Central memory CD4-positive, alpha-beta T cell (primary cell): ENCODE results near the gene ITGAD.
"Not testable (repeated sequence)": the region's sequence is repeated elsewhere in the genome, so short reads cannot be mapped to it uniquely, and the experiment has no call there.

Experiments used
- DNase-seq: peaks from one replicate; pipeline ENCODE4 v3.0.0; 2022

The ITGAD gene

DNA sequence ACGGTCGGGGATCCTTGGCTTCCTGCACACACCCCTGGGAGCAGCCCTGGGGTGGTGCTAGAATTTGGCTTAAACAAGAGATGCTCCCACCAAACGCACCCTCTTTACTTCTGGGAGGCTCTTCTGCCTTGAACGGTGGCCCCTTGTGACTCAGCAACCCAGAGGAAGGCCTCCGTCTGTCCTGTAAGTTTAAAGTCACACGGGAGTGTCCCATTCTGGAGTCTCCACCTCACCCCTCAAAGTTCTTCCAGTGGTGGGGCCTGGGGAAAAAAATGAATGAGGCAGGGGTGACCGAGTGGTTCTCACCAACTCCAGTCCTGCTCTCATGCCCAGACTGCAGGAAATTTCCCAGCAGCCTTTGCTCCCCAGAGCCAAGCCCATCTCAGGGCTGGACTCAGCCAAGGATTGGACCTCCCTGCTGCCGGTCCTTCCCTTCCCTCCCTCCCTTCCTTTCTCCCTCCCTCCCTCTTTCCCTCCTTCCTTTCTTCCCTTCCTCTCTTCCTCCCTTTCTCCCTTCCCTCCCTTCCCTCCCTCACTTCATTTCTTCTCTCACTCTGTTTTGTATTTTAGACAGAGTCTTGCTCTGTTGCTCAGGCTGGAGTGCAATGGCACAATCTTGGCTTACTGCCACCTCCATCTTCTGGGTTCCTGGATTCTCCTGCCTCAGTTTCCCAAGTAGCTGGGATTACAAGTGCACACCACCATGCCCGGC, 11.4 kb downstream of the ITGAD start:
- DNase-seq = no peak

DNA sequence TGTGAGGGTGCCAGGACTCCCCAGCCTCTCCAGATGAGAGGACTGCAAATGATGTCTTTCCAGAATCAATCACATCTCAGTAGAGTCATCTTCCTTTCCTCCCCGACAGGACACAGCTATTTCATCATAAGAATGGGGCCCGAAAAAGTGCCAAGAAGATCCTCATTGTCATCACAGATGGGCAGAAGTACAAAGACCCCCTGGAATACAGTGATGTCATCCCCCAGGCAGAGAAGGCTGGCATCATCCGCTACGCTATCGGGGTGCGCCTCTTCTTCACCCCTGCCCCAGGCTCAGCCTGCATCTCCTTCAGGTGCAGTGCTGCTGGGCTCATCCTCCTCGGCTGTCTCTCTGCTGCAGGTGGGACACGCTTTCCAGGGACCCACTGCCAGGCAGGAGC, 14.3 kb downstream of the ITGAD start:
- no peak for DNase-seq

DNA sequence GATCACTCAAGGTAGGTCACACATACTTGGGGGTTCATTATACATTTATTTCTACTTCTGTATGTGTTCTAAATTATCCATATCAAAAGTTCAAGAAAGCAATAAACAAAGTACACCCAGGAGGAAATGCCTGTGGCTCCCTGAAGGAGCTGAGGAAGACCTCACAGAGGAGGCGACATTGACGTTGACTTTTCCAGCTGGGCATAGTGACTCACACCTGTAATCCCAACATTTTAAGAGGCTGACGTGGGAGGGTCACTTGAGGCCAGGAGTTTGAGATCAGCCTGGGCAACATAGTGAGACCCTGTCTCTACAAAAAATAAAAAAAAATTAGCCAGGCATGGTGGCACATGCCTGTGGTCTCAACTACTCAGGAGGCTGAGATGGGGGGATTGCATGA, 16.3 kb downstream of the ITGAD start:
- DNase-seq = no peak

DNA sequence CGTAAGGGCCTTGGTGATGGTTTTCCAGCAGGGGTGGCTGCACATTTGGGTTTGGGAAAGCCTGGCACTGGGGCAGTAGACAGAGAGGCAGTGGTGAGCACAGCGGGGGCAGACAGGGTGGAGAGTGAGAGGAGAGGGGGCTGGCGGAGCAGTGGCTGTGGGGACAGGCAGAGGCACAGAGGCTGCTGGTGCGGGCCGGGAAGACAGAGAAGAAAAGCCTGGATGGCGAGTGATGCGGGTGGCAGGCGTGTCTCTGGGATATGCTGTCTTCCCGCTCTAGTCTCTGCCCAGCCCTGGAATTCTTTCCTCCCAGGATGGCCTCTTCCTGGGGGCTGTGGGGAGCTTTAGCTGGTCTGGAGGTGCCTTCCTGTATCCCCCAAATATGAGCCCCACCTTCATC, 16.9 kb downstream of the ITGAD start:
- DNase-seq = no peak

DNA sequence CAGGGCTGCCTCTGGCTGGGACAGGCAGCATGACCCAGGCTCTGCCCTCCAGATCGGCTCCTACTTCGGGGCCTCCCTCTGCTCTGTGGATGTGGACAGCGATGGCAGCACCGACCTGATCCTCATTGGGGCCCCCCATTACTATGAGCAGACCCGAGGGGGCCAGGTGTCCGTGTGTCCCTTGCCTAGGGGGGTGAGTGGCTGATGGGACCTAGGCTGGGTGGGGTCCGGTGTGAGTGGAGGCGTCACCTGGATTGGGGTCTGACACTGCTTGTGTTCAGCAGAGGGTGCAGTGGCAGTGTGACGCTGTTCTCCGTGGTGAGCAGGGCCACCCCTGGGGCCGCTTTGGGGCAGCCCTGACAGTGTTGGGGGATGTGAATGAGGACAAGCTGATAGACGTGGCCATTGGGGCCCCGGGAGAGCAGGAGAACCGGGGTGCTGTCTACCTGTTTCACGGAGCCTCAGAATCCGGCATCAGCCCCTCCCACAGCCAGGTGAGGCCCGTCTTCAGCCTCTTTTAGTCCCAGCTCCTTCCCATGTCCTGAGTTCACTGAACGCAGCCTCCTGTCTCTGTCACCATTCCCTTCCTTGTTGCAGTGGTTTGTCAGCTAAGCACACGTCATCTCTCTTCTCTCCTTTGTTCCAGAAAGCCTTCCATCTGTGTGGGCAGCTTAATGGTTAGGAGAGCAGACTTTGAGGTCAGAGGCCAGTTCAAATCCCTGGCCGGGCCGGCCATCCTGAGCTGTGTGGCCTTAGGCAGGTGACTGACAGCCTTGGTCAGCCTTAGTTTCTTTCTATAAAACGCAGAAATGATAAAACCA, 18.1 kb downstream of the ITGAD start:
- DNase-seq = no peak

DNA sequence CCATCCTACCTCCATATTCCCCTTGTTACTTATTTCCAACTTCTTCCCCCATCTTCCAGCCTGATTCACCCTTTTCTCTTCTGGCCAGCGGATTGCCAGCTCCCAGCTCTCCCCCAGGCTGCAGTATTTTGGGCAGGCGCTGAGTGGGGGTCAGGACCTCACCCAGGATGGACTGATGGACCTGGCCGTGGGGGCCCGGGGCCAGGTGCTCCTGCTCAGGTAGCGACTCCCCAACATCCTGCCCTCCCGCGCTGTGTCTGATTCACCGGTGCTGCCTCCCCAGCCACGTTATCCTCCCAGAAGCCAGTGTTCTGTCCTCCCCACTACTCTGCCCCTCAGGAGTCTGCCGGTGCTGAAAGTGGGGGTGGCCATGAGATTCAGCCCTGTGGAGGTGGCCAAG, 19.6 kb downstream of the ITGAD start:
- DNase-seq = no peak

DNA sequence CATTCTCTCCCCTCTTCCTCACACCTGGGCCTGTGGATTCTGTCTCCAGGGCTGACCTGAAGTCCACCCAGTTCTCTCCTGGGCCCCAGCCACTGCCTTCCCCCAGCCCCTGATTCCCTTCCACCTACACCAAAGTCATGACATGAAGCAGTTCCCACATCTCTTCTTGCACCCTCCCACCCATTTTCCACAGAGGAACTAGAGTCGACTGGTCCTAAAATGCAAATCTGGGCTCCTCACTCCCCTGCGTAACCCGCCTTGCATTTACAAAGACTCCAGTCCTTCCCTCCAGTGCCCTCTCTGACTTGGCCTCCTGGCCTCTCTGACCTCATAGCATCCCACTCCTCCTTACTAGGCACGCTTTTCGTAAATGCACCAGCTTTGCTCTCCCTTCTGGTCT, 20.2 kb downstream of the ITGAD start:
- DNase-seq = no peak

DNA sequence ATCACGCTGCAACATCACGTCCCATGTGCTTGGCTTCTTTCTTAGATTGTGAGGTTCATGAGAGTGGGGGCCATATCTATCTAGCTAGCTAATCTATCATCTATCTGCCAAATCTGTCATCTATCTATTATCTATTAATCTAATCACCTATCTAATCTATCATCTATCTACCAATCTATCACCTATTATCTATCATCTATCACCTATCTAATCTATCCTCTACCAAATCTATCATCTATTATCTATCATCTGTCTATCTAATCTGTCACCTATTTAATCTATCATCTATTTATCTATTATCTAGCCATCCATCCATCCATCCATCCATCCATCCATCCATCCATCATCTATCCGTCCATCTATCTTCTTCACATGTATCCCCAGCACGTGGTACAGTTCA, 20.8 kb downstream of the ITGAD start:
- DNase-seq = no peak

DNA sequence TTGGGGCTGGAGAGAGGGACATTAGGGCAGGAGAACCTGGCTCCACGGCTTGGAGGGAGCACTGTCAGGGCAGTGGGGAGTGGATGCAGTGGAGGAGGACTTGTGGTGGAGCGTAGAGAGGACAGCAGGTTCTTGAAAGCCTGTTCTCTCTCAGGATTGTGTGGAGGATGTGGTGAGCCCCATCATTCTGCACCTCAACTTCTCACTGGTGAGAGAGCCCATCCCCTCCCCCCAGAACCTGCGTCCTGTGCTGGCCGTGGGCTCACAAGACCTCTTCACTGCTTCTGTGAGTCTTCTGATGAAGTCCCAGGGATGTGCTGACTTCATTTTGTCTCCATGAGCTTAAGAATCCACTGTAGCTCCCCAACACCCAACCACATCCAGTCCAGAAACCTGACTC, 21.6 kb downstream of the ITGAD start:
- DNase-seq = no peak

DNA sequence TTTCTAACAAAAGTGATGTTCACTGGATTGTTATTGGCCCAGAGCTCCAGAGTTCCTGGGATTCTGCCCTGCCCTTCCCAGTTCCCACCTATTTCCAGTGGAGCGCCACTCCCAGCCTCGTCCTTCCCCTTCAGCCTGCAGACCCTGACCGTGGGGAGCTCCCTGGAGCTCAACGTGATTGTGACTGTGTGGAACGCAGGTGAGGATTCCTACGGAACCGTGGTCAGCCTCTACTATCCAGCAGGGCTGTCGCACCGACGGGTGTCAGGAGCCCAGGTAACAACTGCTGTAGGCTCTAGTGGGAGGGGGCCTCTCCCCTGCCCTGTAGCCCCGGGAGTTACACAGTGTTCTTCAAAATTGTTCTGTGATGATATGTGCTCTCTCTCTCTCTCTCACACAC, 23.2 kb downstream of the ITGAD start:
- no peak for DNase-seq

DNA sequence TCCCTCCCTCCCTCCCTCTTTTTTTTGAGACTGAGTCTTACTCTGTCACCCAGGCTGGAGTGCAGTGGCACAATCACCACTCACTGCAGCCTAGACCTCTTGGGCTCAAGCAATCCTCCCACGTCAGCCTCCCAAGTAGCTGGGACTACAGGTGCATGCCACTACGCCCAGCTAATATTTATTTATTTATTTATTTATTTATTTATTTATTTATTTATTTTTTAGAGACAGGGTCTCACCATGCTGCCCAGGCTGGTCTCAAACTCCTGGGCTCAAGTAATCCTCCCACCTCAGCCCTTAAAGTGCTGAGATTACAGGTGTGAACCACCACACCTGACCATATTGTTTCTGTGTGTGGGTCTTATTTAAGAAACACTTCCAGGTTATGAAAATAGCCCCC, 23.9 kb downstream of the ITGAD start:
- not testable (repeated sequence) for DNase-seq

DNA sequence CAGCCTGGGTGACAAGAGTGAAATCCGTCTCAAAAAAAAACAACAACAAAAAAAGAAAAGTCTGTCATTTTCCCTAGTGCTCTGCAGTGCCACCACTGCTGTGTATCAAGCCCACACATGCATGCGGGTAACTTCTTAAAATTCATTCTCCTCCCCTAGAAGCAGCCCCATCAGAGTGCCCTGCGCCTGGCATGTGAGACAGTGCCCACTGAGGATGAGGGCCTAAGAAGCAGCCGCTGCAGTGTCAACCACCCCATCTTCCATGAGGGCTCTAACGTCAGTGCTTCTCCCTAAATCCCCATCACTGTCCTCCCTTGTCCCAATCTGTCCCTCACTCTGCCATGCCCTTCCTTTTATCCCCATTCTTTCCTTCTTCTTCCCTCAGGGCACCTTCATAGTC, 24.8 kb downstream of the ITGAD start:
- no peak for DNase-seq

DNA sequence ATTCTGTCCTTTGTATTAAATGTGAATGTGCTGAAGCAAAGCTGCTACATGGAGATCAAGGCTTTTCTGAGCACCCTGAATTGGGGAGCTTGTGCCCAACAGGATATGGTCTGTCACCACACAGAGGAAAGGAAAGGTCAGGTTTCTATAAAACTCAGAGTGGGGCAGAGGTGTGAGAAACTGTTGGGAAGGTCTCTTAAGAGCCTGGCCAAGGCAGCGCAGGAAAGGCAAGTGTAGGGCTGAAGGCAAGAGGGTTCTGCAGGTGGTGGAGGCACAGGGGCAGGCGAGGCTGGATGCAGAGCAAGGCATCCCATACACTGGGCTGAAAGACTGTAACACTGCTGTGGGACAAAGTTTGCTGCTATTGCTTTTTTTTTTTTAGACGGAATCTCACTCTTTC, 26.9 kb downstream of the ITGAD start:
- DNase-seq = no peak

DNA sequence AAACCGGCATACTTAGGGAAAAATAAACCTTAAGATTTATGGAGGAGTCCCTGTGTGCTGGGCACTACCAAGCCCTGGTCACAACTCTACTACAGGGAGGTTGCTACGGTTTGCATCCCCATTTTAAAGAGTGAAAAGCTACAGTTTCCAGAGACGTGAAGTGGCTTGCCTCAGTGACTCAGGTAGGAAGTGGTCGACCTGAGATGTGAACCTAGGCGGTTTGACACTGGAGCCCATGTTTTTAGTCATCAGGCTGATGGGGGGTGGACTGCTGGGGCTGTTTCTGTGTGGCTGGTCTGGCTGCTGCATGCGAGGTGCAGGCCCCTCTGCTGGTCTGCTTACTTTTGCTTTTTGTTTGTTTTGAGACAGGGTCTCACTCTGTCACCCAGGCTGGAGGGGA, 28.5 kb downstream of the ITGAD start:
- DNase-seq = no peak

DNA sequence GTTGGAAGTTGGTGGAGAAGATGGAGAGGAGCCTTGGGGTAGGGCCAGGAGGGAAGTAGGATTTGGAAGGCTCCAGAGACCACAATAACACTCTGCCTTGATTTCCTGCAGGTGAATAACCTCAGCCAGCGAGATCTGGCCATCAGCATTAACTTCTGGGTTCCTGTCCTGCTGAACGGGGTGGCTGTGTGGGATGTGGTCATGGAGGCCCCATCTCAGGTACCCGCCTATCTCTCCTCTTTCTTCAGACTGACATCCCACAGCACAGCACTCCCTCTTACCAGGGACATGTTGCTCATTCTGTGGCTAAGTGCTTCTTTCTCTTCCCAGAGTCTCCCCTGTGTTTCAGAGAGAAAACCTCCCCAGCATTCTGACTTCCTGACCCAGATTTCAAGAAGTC, 30.1 kb downstream of the ITGAD start:
- no peak for DNase-seq

DNA sequence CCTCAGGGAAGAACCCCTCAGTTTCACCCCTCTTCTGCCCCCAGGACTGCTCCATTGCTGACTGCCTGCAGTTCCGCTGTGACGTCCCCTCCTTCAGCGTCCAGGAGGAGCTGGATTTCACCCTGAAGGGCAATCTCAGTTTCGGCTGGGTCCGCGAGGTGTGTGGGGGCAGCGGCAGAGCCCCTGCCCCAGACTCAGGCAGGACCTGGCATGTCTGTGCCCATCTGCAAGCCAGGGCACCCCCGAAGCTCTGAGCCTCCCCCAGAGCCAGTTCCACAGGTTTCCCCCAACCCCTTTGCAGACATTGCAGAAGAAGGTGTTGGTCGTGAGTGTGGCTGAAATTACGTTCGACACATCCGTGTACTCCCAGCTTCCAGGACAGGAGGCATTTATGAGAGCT, 30.7 kb downstream of the ITGAD start:
- DNase-seq = no peak

DNA sequence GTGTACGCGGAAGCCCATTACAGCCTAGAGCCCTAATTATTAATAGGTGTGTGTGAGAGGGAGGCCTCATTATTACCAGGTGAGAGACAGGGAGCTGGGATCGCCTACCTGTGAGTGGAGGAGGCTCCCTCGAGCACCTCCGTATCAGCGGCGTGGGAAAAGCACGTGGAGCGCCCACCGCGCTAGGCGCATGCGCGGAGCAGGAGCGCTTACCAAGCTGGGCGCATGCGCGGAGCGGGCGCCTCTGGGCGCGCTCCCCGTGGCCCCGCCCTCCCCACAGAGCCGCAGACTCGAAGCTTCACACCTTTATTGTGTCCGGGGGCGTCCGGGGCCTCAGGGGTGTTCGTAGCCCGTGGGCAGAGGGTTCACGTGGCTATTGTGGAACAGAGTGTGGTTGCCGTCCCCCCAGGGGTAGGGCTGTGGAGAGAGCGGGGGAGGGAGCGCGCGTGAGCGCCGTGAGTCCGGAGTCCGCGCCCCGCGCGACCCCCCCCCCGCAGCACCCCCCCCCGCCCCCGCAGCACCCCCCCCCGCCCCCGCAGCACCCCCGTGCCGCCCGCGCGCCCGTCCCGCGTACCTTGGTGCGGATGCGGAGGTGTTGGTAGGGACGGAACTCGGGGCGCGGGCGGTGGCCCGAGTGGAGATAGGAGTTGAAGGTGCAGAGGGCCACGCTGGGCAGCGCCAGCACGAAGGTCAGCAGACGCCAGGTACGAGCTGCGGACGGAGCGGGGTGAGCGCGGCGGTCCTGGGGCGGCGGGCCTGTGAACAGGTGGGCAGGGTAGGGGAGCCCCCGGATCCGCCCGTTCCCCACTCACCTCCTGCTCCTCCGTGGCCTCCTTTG, 34.5 kb downstream of the ITGAD start:
- peak; percentile 56 for DNase-seq

DNA sequence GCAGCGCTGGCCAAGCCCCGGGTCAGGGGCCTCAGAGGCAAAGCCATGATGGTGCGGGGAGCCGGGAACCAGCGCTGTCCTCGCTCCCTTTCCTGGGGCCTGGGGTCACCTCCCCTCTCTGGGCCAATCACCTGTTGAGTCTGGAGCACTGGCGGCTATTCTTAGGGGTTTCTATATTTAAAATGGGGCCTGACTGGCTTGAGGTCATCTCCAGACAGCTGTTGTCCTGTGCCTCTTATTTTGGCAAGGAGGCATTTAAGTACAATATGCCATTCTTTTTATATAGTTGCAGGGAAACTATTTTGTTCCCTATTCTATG, 35.1 kb downstream of the ITGAD start, which contains the start of gene COX6A2:
COX6A2 (minus strand) TSS at position 82 of the 319 bp plus-strand sequence; CDS start at position 47, 35 bp downstream.
- no peak for DNase-seq

DNA sequence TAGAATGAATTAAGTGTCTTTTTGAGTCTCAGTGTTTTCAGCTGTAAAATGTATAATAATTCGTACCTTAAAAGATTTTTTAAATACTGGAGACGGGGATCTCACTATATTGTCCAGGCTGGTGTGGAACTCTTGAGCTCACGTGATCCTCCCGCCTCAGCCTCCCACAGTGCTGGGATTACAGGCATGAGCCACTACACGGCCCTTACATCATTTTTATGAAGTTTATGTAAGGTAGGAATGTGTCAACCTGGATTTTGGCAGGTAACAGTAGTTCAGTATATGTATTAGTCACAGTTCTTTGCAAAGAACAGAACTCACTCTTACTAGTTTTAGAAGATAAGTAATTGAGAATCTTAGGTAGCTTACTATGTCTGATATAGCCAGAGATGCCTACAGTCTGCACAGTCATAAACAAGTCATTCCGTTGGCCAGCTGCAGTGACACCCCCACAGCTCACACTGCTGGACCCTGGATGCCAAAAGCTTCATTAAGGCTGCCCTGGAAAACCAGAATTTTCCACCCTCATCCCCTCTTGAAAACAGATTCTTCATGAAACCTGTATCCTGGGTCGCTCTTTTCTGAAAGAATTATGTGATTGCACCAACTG, 35.6 kb downstream of the ITGAD start:
- no peak for DNase-seq

DNA sequence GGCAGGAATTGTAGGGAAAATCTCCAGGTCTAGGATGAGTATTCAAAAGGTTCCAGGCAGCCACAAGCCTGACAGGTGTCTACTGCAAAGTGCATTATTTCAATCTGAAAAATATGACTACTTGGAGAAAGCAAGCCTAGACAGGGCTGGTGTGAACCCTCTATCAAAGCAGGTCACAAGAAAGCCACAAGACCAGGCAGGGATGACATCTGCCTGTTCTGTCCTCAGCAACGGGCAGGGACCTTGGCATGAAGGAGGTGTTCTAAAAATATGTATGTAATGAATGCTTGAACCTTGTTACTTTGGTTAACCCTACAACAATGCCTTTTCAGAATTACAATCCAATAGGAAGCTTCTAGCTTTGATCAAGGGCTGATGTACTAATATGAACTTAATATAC, 36.2 kb downstream of the ITGAD start:
- no peak for DNase-seq

DNA sequence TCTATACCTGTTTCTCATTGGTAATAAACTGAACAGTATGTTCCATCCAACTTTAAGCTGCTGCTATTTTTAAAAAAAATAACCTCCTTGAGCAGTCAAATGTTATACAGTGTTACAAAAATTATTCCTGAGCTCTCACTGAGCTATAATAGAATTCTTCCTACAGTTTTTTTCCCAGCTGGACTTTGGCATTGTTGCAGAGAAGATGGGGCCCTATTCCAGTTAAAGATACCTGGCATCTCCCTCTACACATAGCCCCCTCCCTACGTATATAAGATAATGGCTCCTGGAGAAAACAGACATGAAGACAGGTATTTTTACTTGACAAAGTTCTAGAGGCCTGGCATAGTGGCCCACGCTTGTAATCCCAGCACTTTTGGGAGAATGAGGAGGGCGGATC, 36.7 kb downstream of the ITGAD start:
- DNase-seq = no peak

DNA sequence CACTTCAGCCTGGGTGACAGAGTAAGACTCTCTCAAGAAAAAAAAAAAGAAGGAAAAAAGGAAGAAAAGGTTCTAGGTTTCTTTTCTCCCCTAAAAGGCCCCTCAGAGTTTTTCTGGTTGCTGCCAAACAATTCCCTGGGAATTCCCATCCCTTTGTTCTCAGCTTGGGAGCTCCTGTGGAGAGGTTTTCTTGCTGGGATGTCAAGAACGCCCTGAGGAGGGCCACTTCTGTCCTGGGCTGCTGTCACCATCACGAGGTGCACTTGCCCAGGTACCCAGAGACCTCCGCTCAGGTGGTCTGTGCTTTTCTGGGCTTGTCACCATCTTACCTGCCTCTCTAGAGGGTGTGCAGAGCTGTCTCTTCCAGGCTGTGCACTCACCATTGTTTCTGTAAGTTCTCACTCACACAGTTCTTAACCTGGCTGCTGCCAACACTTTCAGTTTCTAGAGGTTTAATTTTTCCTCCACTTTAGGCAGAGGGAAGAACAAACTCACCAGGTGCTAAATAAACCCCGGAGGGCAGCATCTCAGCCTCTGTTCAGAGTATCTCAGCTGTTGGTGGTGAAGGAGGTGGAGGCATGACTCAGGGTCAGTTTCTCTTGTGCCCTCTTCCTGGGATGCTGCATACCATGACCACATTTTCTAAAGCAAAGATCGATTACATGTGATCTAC, 37.4 kb downstream of the ITGAD start:
- DNase-seq = no peak
